Retinal pigment epithelial cell (primary cell): Measurements from ENCODE around the gene EPC1.
"Not testable (repeated sequence)": the region's sequence is repeated elsewhere in the genome, so short reads cannot be mapped to it uniquely, and the experiment has no call there.

ENCODE experiments used
- DNase-seq: peaks from one replicate; pipeline ENCODE4 v3.0.0-alpha.2; 2010; ENCODE audit warnings: low read depth
- H3K4me3 ChIP-seq: 2 replicates; pipeline ENCODE4 v1.5.1; 2011; ENCODE audit warnings: mild to moderate bottlenecking, low read length, control low read depth, moderate library complexity
- CTCF ChIP-seq: conservative IDR thresholded peaks from 2 replicates; pipeline ENCODE4 v1.5.1; 2011; ENCODE audit warnings: low read depth, low read length, control low read depth, inconsistent platforms

Gene EPC1

GRCh38 chr10:32265756-32266155 lies 81.2 kb downstream of the EPC1 start:
- H3K4me3 ChIP-seq, result no peak overlapping the region
- DNase-seq, result no peak
- no peak for TF ChIP-seq CTCF

- no peak for DNase-seq
- TF ChIP-seq CTCF, result no peak
- no peak overlapping the region for H3K4me3 ChIP-seq
These were observed 83.7 kb downstream of the EPC1 start for GRCh38 chr10:32263300-32263699.

- H3K4me3 ChIP-seq, result no peak overlapping the region
- TF ChIP-seq CTCF, result no peak
- DNase-seq, result no peak
These were observed 87.4 kb downstream of the EPC1 start for GRCh38 chr10:32259551-32259950.

GRCh38 chr10:32256613-32257437 lies 90.1 kb downstream of the EPC1 start:
- DNase-seq, result no peak
- peak; percentile 98 for TF ChIP-seq CTCF
- no peak overlapping the region for H3K4me3 ChIP-seq

- H3K4me3 ChIP-seq, result no peak overlapping the region
- DNase-seq, result no peak
- no peak for TF ChIP-seq CTCF
These were observed 93.1 kb downstream of the EPC1 start for GRCh38 chr10:32253821-32254220.

GRCh38 chr10:32253276-32253675 lies 93.7 kb downstream of the EPC1 start:
- no peak for DNase-seq
- no peak overlapping the region for H3K4me3 ChIP-seq
- no peak for TF ChIP-seq CTCF

- H3K4me3 ChIP-seq, DNase-seq: not testable (repeated sequence)
These were observed 96.5 kb downstream of the EPC1 start for GRCh38 chr10:32250489-32250888.
